ENCODE measurements around the gene TSPAN15.

DNA sequence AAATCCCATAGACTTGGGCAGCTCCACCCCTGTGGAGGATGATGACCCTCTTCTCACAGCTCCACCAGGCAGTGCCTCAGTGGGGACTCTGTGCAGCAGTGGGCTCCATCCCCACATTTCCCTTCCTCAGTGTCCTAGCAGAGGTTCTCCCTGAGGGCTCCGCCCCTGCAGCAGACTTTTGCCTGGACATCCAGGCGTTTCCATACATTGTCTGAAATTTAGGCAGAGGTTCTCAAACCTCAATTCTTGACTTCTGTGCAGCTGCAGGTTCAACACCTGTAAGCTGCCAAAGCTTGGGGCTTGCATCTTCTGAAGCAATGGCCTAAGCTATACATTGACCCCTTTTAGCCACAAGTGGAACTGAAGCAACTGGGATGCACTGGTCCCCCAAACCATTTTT lies 90.2 kb downstream of the TSPAN15 start:
- TF ChIP-seq, protein P1, sequence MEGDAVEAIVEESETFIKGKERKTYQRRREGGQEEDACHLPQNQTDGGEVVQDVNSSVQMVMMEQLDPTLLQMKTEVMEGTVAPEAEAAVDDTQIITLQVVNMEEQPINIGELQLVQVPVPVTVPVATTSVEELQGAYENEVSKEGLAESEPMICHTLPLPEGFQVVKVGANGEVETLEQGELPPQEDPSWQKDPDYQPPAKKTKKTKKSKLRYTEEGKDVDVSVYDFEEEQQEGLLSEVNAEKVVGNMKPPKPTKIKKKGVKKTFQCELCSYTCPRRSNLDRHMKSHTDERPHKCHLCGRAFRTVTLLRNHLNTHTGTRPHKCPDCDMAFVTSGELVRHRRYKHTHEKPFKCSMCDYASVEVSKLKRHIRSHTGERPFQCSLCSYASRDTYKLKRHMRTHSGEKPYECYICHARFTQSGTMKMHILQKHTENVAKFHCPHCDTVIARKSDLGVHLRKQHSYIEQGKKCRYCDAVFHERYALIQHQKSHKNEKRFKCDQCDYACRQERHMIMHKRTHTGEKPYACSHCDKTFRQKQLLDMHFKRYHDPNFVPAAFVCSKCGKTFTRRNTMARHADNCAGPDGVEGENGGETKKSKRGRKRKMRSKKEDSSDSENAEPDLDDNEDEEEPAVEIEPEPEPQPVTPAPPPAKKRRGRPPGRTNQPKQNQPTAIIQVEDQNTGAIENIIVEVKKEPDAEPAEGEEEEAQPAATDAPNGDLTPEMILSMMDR (conservative IDR thresholded peaks at IDR 0.05; ENCODE audit: low read length): no peak
- no peak for TF ChIP-seq EZH2phosphoT487 (IDR thresholded peaks at IDR 0.05; ENCODE audit: borderline replicate concordance)
